GM12878 (cell line): ENCODE data around the gene RNF31. TPM values are rescaled to one million over a fixed set of nuclear protein-coding genes. Genes with fewer than 3 reads are reported as not detected.

Experiments
- ATAC-seq: fragments of 200-7000 bp; cut with Tn5 transposase; 3 replicates; pipeline ENCODE4 v1.9.1; 2020; ENCODE audit warnings: mild to moderate bottlenecking, moderate library complexity
- BruUV-seq: library from RNA; stranded (reverse); fragments of 400-500 nt; replicated peaks from 2 replicates; lab custom pipeline; 2021; lab: Mats Ljungman, UMichigan
- CTCF ChIA-PET: fragments of 300-600 bp; sonication (Branson Sonifier 250); formaldehyde crosslinking; extraction: SDS; loops from one replicate; lab custom pipeline; 2021; ENCODE audit warnings: inconsistent platforms; lab: Yijun Ruan, JAX
- POLR2A ChIA-PET: fragments of 350-600 bp; formaldehyde crosslinking; extraction: SDS; loops from one replicate; lab custom pipeline; 2021; ENCODE audit warnings: inconsistent platforms; lab: Charles Lee
- RAD21 ChIA-PET: fragments of 300-600 bp; sonication (Branson Sonifier 250); formaldehyde crosslinking; loops from one replicate; lab custom pipeline; 2023; ENCODE audit warnings: antibody characterized with exemption; ENCODE audit not compliant: unreplicated experiment; lab: Charles Lee
- SMC1A ChIA-PET: fragments of 300-600 bp; sonication (Branson Sonifier 250); formaldehyde crosslinking; loops from one replicate; lab custom pipeline; 2023; ENCODE audit not compliant: unreplicated experiment, uncharacterized antibody; lab: Charles Lee
- DNase-seq: peaks from one replicate; pipeline ENCODE4 v3.0.0-alpha.2; 2011; ENCODE audit warnings: low read depth, low spot score
- FAIRE-seq: peaks from 3 replicates; lab custom pipeline; 2011; peaks lifted over from hg19 to GRCh38; lab: Jason Lieb, UNC
- H2AFZ ChIP-seq: 2 replicates; pipeline ENCODE4 v1.6.0; 2011; ENCODE audit warnings: low read depth, low read length, control low read depth; ENCODE audit not compliant: control insufficient read depth
- H3K27ac ChIP-seq: 2 replicates; pipeline ENCODE4 v1.5.1; 2011; ENCODE audit warnings: control low read depth; ENCODE audit not compliant: control insufficient read depth, insufficient read depth
- H3K27me3 ChIP-seq, 2 experiments: replicated peaks in 1 of 2; 2 replicates each; pipeline versions ENCODE4 v1.6.0 to v1.6.1; 2011; ENCODE audit warnings: low read length in 1 of 2; ENCODE audit not compliant: control insufficient read depth in 2 of 2, insufficient read depth in 2 of 2
- H3K36me3 ChIP-seq, 2 experiments: 2 replicates each; pipeline ENCODE4 v1.5.1; 2011; ENCODE audit warnings: low read length in 1 of 2; ENCODE audit not compliant: control insufficient read depth in 2 of 2, insufficient read depth in 2 of 2
- H3K4me1 ChIP-seq: 2 replicates; pipeline ENCODE4 v1.6.1; 2011; ENCODE audit warnings: mild to moderate bottlenecking, low read length, moderate library complexity, mixed read lengths; ENCODE audit not compliant: control insufficient read depth, insufficient read depth
- H3K4me2 ChIP-seq: 2 replicates; pipeline ENCODE4 v1.6.0; 2011; ENCODE audit warnings: control low read depth; ENCODE audit not compliant: control insufficient read depth, insufficient read depth
- H3K4me3 ChIP-seq: fragments of 200-600 bp; sonication (generic); 2 replicates; pipeline ENCODE4 v1.5.1; 2016
- H3K79me2 ChIP-seq: 2 replicates; pipeline ENCODE4 v1.6.0; 2011; ENCODE audit warnings: low read length; ENCODE audit not compliant: control insufficient read depth, insufficient read depth
- H3K9ac ChIP-seq: 2 replicates; pipeline ENCODE4 v1.8.0; 2011; ENCODE audit warnings: low read length, control low read depth, mixed read lengths; ENCODE audit not compliant: control insufficient read depth, insufficient read depth
- H3K9me3 ChIP-seq: replicated peaks from 3 replicates; pipeline ENCODE4 v1.5.1; 2011; ENCODE audit warnings: mild to moderate bottlenecking, low read length; ENCODE audit not compliant: control insufficient read depth, insufficient read depth
- H4K20me1 ChIP-seq: 2 replicates; pipeline ENCODE4 v1.6.0; 2011; ENCODE audit not compliant: control insufficient read depth, insufficient read depth
- CREM ChIP-seq: IDR thresholded peaks from 2 replicates; pipeline ENCODE4 v1.6.1; 2014; ENCODE audit warnings: antibody characterized with exemption, low read depth
- IKZF1 ChIP-seq: fragments of 450-650 bp; conservative IDR thresholded peaks from 2 replicates; pipeline ENCODE4 v1.6.1; 2017; ENCODE audit warnings: antibody characterized with exemption, mild to moderate bottlenecking
- MTA3 ChIP-seq: IDR thresholded peaks from 2 replicates; pipeline ENCODE4 v1.6.1; 2012; ENCODE audit warnings: low read length, inconsistent platforms, borderline replicate concordance
- PAX5 ChIP-seq: IDR thresholded peaks from 2 replicates; pipeline ENCODE4 v1.6.1; 2011; ENCODE audit warnings: low read depth, low read length, borderline replicate concordance
- PAX8 ChIP-seq: fragments of 450-650 bp; IDR thresholded peaks from 2 replicates; pipeline ENCODE4 v1.6.1; 2017; ENCODE audit warnings: mild to moderate bottlenecking, moderate library complexity
- PBX3 ChIP-seq: IDR thresholded peaks from 2 replicates; pipeline ENCODE4 v1.6.1; 2011; ENCODE audit warnings: mild to moderate bottlenecking, low read depth, low read length, moderate library complexity; ENCODE audit not compliant: insufficient replicate concordance
- POLR2AphosphoS2 ChIP-seq: IDR thresholded peaks from 2 replicates; pipeline ENCODE4 v1.6.1; 2011; ENCODE audit warnings: low read depth, mild to moderate bottlenecking, low read length, improper control_type of control experiment, moderate library complexity
- STAT3 ChIP-seq: IDR thresholded peaks from 2 replicates; pipeline ENCODE4 v1.6.1; 2011; ENCODE audit warnings: low read depth, low read length, improper control_type of control experiment
- ZNF687 ChIP-seq: fragments of 450-650 bp; IDR thresholded peaks from 2 replicates; pipeline ENCODE4 v1.6.1; 2017; ENCODE audit warnings: mild to moderate bottlenecking, moderate library complexity
- WGBS: methylation state at CpG from one replicate; pipeline ENCODE4 v1.1.6; 2016; ENCODE audit warnings: low lambda C conversion rate; ENCODE audit not compliant: insufficient replicate concordance, insufficient coverage; ENCODE audit errors: missing lambda C conversion rate; 5-methylcytosine and 5-hydroxymethylcytosine counted together
- in situ Hi-C: fragments of 300-500 bp; cut with MboI; formaldehyde crosslinking; loops from 9 replicates; pipeline ENCODE4 v1.14.3; 2018; ENCODE audit warnings: mixed read lengths
- intact Hi-C: fragments of 100-400 bp; cut with micrococcal nuclease; formaldehyde crosslinking; loops from one replicate; pipeline ENCODE4 v1.14.2; 2022; ENCODE audit not compliant: unreplicated experiment
- polyA plus RNA-seq, 11 experiments: library from polyadenylated mRNA; depleted of rRNA in 4 of 11; unstranded in 6 of 11; stranded (reverse) in 5 of 11; fragments of >200 nt; fragmentation: Nextera tagmentation in 4 of 11; fragmentation: Illumina TruSeq in 1 of 11; extraction: Ambion mirVana in 4 of 11; extraction: Trizol in 1 of 11; gene quantifications; 1 replicate in 1 of 11; 2 replicates in 10 of 11; pipeline versions ENCODE4 v1.2.1 to v1.2.3, GENCODE V29; 2011 to 2016; ENCODE audit warnings: inconsistent platforms in 2 of 11, missing spikeins in 2 of 11, low read depth in 1 of 11
- total RNA-seq, 4 experiments: library from RNA; depleted of rRNA in 3 of 4; stranded (reverse); fragments of >200 nt in 3 of 4; fragmentation: Illumina TruSeq in 1 of 4; extraction: Trizol in 1 of 4; gene quantifications; 2 replicates each; pipeline versions ENCODE4 v1.2.1 to v1.2.3, GENCODE V29; 2013 to 2021

RNF31 gene
- total and polyA plus RNA-seq, 10 of the 15 experiments (the other 5 are each of a cell fraction or from before 2014, with no cell fraction given): 8.5 to 92.7 (median 52.0) TPM

DNA sequence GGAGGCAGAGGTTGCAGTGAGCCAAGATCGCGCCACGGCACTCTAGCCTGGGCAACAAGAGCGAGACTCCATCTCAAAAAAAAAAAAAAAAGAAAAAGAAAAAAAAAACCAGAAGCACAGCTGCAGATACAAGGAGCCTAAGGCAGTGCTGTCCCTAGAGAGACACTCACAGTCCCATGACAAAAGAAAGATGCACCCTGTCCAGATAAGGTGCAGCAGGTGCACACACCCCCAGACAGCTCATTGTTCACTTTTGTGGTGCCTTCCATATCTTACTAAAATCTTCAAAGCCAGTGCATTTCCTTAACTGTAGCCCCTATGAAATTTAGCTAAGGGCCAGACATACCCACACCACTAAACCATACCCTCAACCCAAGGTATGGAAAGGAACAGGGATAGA lies 24.9 kb upstream of the RNF31 start (continued):
- no peak for TF ChIP-seq ZNF687
- TF ChIP-seq CREM: no peak
- no peak for TF ChIP-seq PAX8
- no peak for TF ChIP-seq PBX3
- TF ChIP-seq MTA3: no peak
- TF ChIP-seq PAX5: no peak
- no peak for TF ChIP-seq STAT3
- TF ChIP-seq, all 136 proteins: peak for 0

- TF ChIP-seq POLR2AphosphoS2 (no peak), IKZF1 (no peak)
- no peak overlapping the region for H2AFZ ChIP-seq
- no peak for FAIRE-seq
- RAD21 ChIA-PET: interaction anchor here (1.3 to 1.7 kb wide), 2 partner anchors 13 to 15 kb away, joined by 3 to 9 read pairs; partner anchors contain the start of gene PSME1
- no peaks in the 10 kb centered on the region for H4K20me1 ChIP-seq
- H3K9ac ChIP-seq: no peak overlapping the region; the same call in 1 of the 2 replicates
- no peaks in the 10 kb centered on the region for H3K9me3 ChIP-seq
- no peaks in the 10 kb centered on the region for H3K27me3 ChIP-seq
- intact Hi-C loops (no loop called here), in situ Hi-C loops (loop anchor here (25.0 kb wide), 1 partner anchor 811 kb away; the partner anchor contains the start of genes BCL2L2, PABPN1 and PPP1R3E)
- DNase-seq: no peak
- peak overlapping the region; percentile 78 for H3K27ac ChIP-seq
- no peak overlapping the region for H3K4me3 ChIP-seq
- BruUV-seq: no TSS peak
- H3K79me2 ChIP-seq: no peaks in the 10 kb centered on the region
- CTCF ChIA-PET: interaction anchor here (0.7 kb wide), 1 partner anchor 8 kb away, joined by 5 read pairs; the partner anchor contains the start of genes DCAF11 and NRL
- WGBS: 98% methylated on average over 8 of the region's 8 CpGs
- POLR2A ChIA-PET: interaction anchor here (2.5 to 17.1 kb wide), 3 partner anchors 7 to 23 kb away, joined by 12 to 276 read pairs (median 52); partner anchors contain the start of genes DCAF11, EMC9, FITM1 and NRL
- SMC1A ChIA-PET: interaction anchor here (1.2 to 6.1 kb wide), 5 partner anchors 7 to 39 kb away, joined by 4 to 47 read pairs (median 7); partner anchors contain the start of genes DCAF11, IRF9 and NRL
- no peak for ATAC-seq
- peaks cover 13 to 18% of the 10 kb centered on the region in 2 experiments for H3K36me3 ChIP-seq
- peak overlapping the region; percentile 46; the same call in 1 of the 2 replicates for H3K4me2 ChIP-seq
- H3K4me1 ChIP-seq: peaks cover 24% of the 10 kb centered on the region
Observed at GRCh38 chr14:24122898-24123297, 24.4 kb upstream of the RNF31 start.
